ENCODE results near the gene BLOC1S4. TPM values are rescaled to one million over a fixed set of nuclear protein-coding genes. Genes with fewer than 3 reads are reported as not detected.
A peak's percentile ranks its signal among the peaks of the same experiment; 100 is the strongest.
"Not testable (repeated sequence)": the region's sequence is repeated elsewhere in the genome, so short reads cannot be mapped to it uniquely, and the experiment has no call there.

BLOC1S4 gene
- total RNA-seq, 1 donor from 2014 or later: 10.7 TPM

GRCh38 chr4:6722891-6723290 lies 6.9 kb downstream of the BLOC1S4 start:
- H3K4me3 ChIP-seq: no peak overlapping the region
- no peak for ATAC-seq
- no peak for TF ChIP-seq CTCF (IDR thresholded peaks at IDR 0.05)
- peaks cover 10% of the 10 kb centered on the region for H3K36me3 ChIP-seq
- H3K4me1 ChIP-seq: peaks cover 3% of the 10 kb centered on the region
- DNase-seq: no peak
- no peaks in the 10 kb centered on the region for H3K27me3 ChIP-seq
- H3K9me3 ChIP-seq: no peaks in the 10 kb centered on the region
- H3K27ac ChIP-seq: no peak overlapping the region
- intact Hi-C loops (cut with DNase I): loop anchor here (5.0 to 10.0 kb wide), 2 partner anchors 154 to 352 kb away; no protein-coding TSS in a partner anchor

- H3K27me3 ChIP-seq: no peaks in the 10 kb centered on the region
- H3K4me1 ChIP-seq: no peaks in the 10 kb centered on the region
- ATAC-seq: no peak
- no peak overlapping the region for H3K27ac ChIP-seq
- intact Hi-C loops (cut with DNase I): loop anchor here (5.0 to 10.0 kb wide), 2 partner anchors 153 to 351 kb away; no protein-coding TSS in a partner anchor
- DNase-seq: no peak
- no peaks in the 10 kb centered on the region for H3K9me3 ChIP-seq
- peaks cover 3% of the 10 kb centered on the region for H3K36me3 ChIP-seq
- no peak for TF ChIP-seq CTCF (IDR thresholded peaks at IDR 0.05)
- H3K4me3 ChIP-seq: no peak overlapping the region
Observed at GRCh38 chr4:6723851-6724250, 7.9 kb downstream of the BLOC1S4 start.

- Histone ChIP-seq H3K4me1 (no peaks in the 10 kb centered on the region), H3K27me3 (no peaks in the 10 kb centered on the region), H3K4me3 (no peak overlapping the region), H3K27ac (no peak overlapping the region), H3K36me3 (no peaks in the 10 kb centered on the region), H3K9me3 (no peaks in the 10 kb centered on the region)
- DNase-seq (no peak), ATAC-seq (no peak)
- TF ChIP-seq CTCF (IDR thresholded peaks at IDR 0.05): no peak
- intact Hi-C loops (cut with DNase I): loop anchor here (5.0 to 10.0 kb wide), 2 partner anchors 153 to 350 kb away; no protein-coding TSS in a partner anchor
Observed at GRCh38 chr4:6724421-6725111, 8.6 kb downstream of the BLOC1S4 start.

- not testable (repeated sequence) for H3K4me3 ChIP-seq, ATAC-seq, H3K4me1 ChIP-seq, H3K9me3 ChIP-seq, DNase-seq, H3K27me3 ChIP-seq, H3K36me3 ChIP-seq, H3K27ac ChIP-seq
- intact Hi-C loops (cut with DNase I): loop anchor here (10.0 kb wide), 1 partner anchor 349 kb away; no protein-coding TSS in a partner anchor
Observed at GRCh38 chr4:6725427-6725961, 9.5 kb downstream of the BLOC1S4 start.

GRCh38 chr4:6727081-6727942 lies 11.3 kb downstream of the BLOC1S4 start:
- ATAC-seq (peak; percentile 5), DNase-seq (no peak)
- no peaks in the 10 kb centered on the region for H3K36me3 ChIP-seq
- H3K27me3 ChIP-seq: no peaks in the 10 kb centered on the region
- intact Hi-C loops (cut with DNase I): loop anchor here (10.0 kb wide), 1 partner anchor 347 kb away; no protein-coding TSS in a partner anchor
- no peak overlapping the region for H3K4me3 ChIP-seq
- no peak for TF ChIP-seq CTCF (IDR thresholded peaks at IDR 0.05)
- H3K9me3 ChIP-seq: no peaks in the 10 kb centered on the region
- no peak overlapping the region for H3K27ac ChIP-seq
- peaks cover 1% of the 10 kb centered on the region for H3K4me1 ChIP-seq

GRCh38 chr4:6727943-6728250 lies 11.9 kb downstream of the BLOC1S4 start:
- DNase-seq: no peak
- peaks cover 7% of the 10 kb centered on the region for H3K4me1 ChIP-seq
- no peak overlapping the region for H3K27ac ChIP-seq
- no peaks in the 10 kb centered on the region for H3K36me3 ChIP-seq
- H3K27me3 ChIP-seq: no peaks in the 10 kb centered on the region
- ATAC-seq: no peak
- no peak overlapping the region for H3K4me3 ChIP-seq
- intact Hi-C loops (cut with DNase I): loop anchor here (10.0 kb wide), 1 partner anchor 347 kb away; no protein-coding TSS in a partner anchor
- no peak for TF ChIP-seq CTCF (IDR thresholded peaks at IDR 0.05)
- no peaks in the 10 kb centered on the region for H3K9me3 ChIP-seq

All from upper lobe of right lung (tissue), 1 donor.